DOHH2 (cell line): ENCODE data around the gene DCPS.

Experiments used
- H3F3A ChIP-seq: fragments of 200-600 bp; sonication (generic), shearing (Covaris generic); 2 replicates; pipeline ENCODE4 v1.6.0; 2016; ENCODE audit warnings: antibody characterized with exemption, mild to moderate bottlenecking; ENCODE audit not compliant: control insufficient read depth, insufficient read depth
- H3K27ac ChIP-seq: fragments of 200-600 bp; sonication (generic); 2 replicates; pipeline ENCODE4 v1.5.1; 2014; ENCODE audit warnings: low read depth, mild to moderate bottlenecking, low read length, moderate library complexity
- H3K27me3 ChIP-seq: fragments of 200-600 bp; sonication (generic); 2 replicates; pipeline ENCODE4 v1.6.1; 2014; ENCODE audit warnings: mild to moderate bottlenecking, low read length, mixed read lengths; ENCODE audit not compliant: control insufficient read depth
- H3K36me3 ChIP-seq: fragments of 200-600 bp; sonication (generic); 2 replicates; pipeline ENCODE4 v1.6.1; 2014; ENCODE audit warnings: mild to moderate bottlenecking, low read length, moderate library complexity, mixed read lengths; ENCODE audit not compliant: control insufficient read depth
- H3K4me1 ChIP-seq: fragments of 200-600 bp; sonication (generic); 2 replicates; pipeline ENCODE4 v1.6.1; 2014; ENCODE audit warnings: mild to moderate bottlenecking, low read length, mixed read lengths; ENCODE audit not compliant: control insufficient read depth
- H3K4me2 ChIP-seq: fragments of 200-600 bp; sonication (generic); 2 replicates; pipeline ENCODE4 v1.6.0; 2014; ENCODE audit warnings: mild to moderate bottlenecking, low read length, moderate library complexity
- H3K4me3 ChIP-seq: fragments of 200-600 bp; sonication (generic); 2 replicates; pipeline ENCODE4 v1.5.1; 2014; ENCODE audit warnings: mild to moderate bottlenecking, low read length, mixed read lengths
- H3K79me2 ChIP-seq: fragments of 200-600 bp; sonication (generic); 2 replicates; pipeline ENCODE4 v1.6.1; 2014; ENCODE audit warnings: mild to moderate bottlenecking, low read length, mixed read lengths; ENCODE audit not compliant: control insufficient read depth
- H3K9me2 ChIP-seq: fragments of 200-600 bp; sonication (generic); replicated peaks from 2 replicates; pipeline ENCODE4 v1.6.1; 2014; ENCODE audit warnings: mild to moderate bottlenecking, low read length, mixed read lengths; ENCODE audit not compliant: control insufficient read depth
- H3K9me3 ChIP-seq: fragments of 200-600 bp; sonication (generic); 2 replicates; pipeline ENCODE4 v1.6.1; 2014; ENCODE audit warnings: antibody characterized with exemption, low read length, mixed read lengths; ENCODE audit not compliant: control insufficient read depth, insufficient read depth
- H4K20me1 ChIP-seq: fragments of 200-600 bp; sonication (generic); 2 replicates; pipeline ENCODE4 v1.6.0; 2014; ENCODE audit warnings: low read depth, mild to moderate bottlenecking, antibody characterized with exemption, low read length, moderate library complexity; ENCODE audit not compliant: control insufficient read depth, insufficient read depth
- EZH2phosphoT487 ChIP-seq: fragments of 200-600 bp; sonication (generic); IDR thresholded peaks from 2 replicates; pipeline ENCODE4 v1.6.1; 2017; ENCODE audit warnings: borderline replicate concordance, mild to moderate bottlenecking, antibody characterized with exemption, low read length, moderate library complexity, mixed read lengths
- TF ChIP-seq, protein P1 (sequence below): fragments of 200-600 bp; sonication (generic); IDR thresholded peaks from one replicate; pipeline ENCODE4 v1.5.1; 2014; ENCODE audit warnings: antibody characterized with exemption, mild to moderate bottlenecking, low read depth, low read length; ENCODE audit not compliant: poor library complexity, severe bottlenecking

The DCPS gene

DNA sequence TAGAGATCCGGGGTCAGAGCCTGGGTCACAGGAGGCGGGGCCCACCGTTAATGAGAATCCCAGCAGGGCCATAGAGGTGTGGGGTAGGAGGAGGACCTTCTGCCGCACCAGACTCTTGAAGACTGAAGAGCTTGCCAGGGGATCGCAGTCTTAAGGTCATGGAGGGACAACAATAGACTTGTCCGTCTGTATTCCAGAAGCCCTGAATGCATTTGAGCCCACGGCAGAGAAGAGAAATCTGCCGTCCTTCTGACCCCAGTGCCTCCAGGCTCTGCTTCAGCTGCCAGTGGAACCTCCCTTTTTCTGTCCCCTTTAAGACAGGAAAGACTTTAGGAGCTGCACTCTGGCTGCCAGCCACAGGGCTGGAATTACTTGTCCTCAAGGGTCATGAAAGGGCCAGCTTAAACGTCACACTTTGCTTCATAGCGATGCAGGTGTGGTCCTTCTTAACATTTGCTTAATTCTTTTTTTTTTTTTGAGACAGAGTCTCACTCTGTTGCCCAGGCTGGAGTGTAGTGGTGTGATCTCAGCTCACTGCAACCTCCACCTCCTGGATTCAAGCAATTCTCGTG lies 36.1 kb downstream of the DCPS start:
- TF ChIP-seq, protein P1, sequence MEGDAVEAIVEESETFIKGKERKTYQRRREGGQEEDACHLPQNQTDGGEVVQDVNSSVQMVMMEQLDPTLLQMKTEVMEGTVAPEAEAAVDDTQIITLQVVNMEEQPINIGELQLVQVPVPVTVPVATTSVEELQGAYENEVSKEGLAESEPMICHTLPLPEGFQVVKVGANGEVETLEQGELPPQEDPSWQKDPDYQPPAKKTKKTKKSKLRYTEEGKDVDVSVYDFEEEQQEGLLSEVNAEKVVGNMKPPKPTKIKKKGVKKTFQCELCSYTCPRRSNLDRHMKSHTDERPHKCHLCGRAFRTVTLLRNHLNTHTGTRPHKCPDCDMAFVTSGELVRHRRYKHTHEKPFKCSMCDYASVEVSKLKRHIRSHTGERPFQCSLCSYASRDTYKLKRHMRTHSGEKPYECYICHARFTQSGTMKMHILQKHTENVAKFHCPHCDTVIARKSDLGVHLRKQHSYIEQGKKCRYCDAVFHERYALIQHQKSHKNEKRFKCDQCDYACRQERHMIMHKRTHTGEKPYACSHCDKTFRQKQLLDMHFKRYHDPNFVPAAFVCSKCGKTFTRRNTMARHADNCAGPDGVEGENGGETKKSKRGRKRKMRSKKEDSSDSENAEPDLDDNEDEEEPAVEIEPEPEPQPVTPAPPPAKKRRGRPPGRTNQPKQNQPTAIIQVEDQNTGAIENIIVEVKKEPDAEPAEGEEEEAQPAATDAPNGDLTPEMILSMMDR: no peak
- TF ChIP-seq EZH2phosphoT487: no peak
- Histone ChIP-seq H4K20me1 (no peaks in the 10 kb centered on the region), H3K4me3 (no peak overlapping the region), H3K27ac (no peak overlapping the region), H3K9me2 (no peaks in the 10 kb centered on the region), H3K79me2 (no peaks in the 10 kb centered on the region), H3F3A (no peaks in the 10 kb centered on the region), H3K4me1 (no peaks in the 10 kb centered on the region), H3K9me3 (no peaks in the 10 kb centered on the region), H3K36me3 (peaks cover 37% of the 10 kb centered on the region), H3K27me3 (no peaks in the 10 kb centered on the region), H3K4me2 (no peak overlapping the region)

- Histone ChIP-seq H3K27me3 (no peaks in the 10 kb centered on the region), H3K4me2 (no peak overlapping the region), H3K9me2 (no peaks in the 10 kb centered on the region), H3K79me2 (no peaks in the 10 kb centered on the region), H3K4me1 (no peaks in the 10 kb centered on the region), H3K4me3 (no peak overlapping the region), H3K9me3 (no peaks in the 10 kb centered on the region), H3K36me3 (peaks cover 44% of the 10 kb centered on the region), H3F3A (no peaks in the 10 kb centered on the region), H3K27ac (no peak overlapping the region), H4K20me1 (no peaks in the 10 kb centered on the region)
- TF ChIP-seq EZH2phosphoT487: no peak
- TF ChIP-seq, protein P1: no peak
Observed at GRCh38 chr11:126340960-126341606, 37.2 kb downstream of the DCPS start.

- H3K4me2 ChIP-seq: no peak overlapping the region
- no peaks in the 10 kb centered on the region for H3K27me3 ChIP-seq
- no peak overlapping the region for H3K27ac ChIP-seq
- no peaks in the 10 kb centered on the region for H4K20me1 ChIP-seq
- H3K4me1 ChIP-seq: no peaks in the 10 kb centered on the region
- H3K4me3 ChIP-seq: no peak overlapping the region
- no peaks in the 10 kb centered on the region for H3K9me2 ChIP-seq
- TF ChIP-seq, protein P1: no peak
- TF ChIP-seq EZH2phosphoT487: no peak
- peaks cover 49% of the 10 kb centered on the region for H3K36me3 ChIP-seq
- H3K9me3 ChIP-seq: no peaks in the 10 kb centered on the region
- no peaks in the 10 kb centered on the region for H3K79me2 ChIP-seq
- H3F3A ChIP-seq: no peaks in the 10 kb centered on the region
Observed at GRCh38 chr11:126341760-126342161, 37.9 kb downstream of the DCPS start.
